K562 (cell line): ENCODE results near the gene URM1. TPM values are rescaled to one million over a fixed set of nuclear protein-coding genes. Genes with fewer than 3 reads are reported as not detected.

Source experiments
- ATF7 ChIP-seq: fragments of 450-650 bp; IDR thresholded peaks from 2 replicates; pipeline ENCODE4 v1.7.1; 2014; ENCODE audit warnings: mild to moderate bottlenecking, moderate library complexity
- ETV1 ChIP-seq: fragments of 450-650 bp; conservative IDR thresholded peaks from 2 replicates; pipeline ENCODE4 v1.6.1; 2016; ENCODE audit warnings: missing genetic modification characterization, control low read depth, low read depth, missing compliant biosample characterization
- KLF6 ChIP-seq: fragments of 250-450 bp; sonication (Bioruptor Pico); IDR thresholded peaks from 2 replicates; pipeline ENCODE4 v1.4.0; 2020; ENCODE audit warnings: mild to moderate bottlenecking, moderate library complexity, borderline replicate concordance
- PTTG1 ChIP-seq: fragments of 450-650 bp; IDR thresholded peaks from 2 replicates; pipeline ENCODE4 v1.6.1; 2016; ENCODE audit warnings: low read depth, mild to moderate bottlenecking, missing genetic modification characterization, missing compliant biosample characterization
- RAD21 ChIP-seq, 2 experiments: fragments of 250-450 bp in 1 of 2; fragments of 450-650 bp in 1 of 2; sonication (Bioruptor Pico) in 1 of 2; formaldehyde crosslinking in 1 of 2; IDR thresholded peaks in 1 of 2; conservative IDR thresholded peaks in 1 of 2; 2 replicates each; pipeline versions ENCODE4 v1.4.0 to v1.8.0; 2020 to 2022; ENCODE audit warnings: mild to moderate bottlenecking in 2 of 2, moderate library complexity in 1 of 2
- ZNF175 ChIP-seq: fragments of 200-800 bp; sonication (Bioruptor generic); IDR thresholded peaks from 2 replicates; pipeline ENCODE4 v1.6.1; 2016; ENCODE audit warnings: low read depth, mild to moderate bottlenecking, missing genetic modification characterization, missing compliant biosample characterization
- polyA plus RNA-seq, 8 experiments: library from polyadenylated mRNA; depleted of rRNA in 4 of 8; stranded (reverse) in 5 of 8; unstranded in 3 of 8; fragments of >200 nt; fragmentation: Nextera tagmentation in 2 of 8; fragmentation: Illumina TruSeq in 1 of 8; extraction: Ambion mirVana in 2 of 8; extraction: Trizol in 1 of 8; gene quantifications; 2 replicates each; pipeline versions ENCODE4 v1.2.1 to v1.2.3, GENCODE V29; 2011 to 2014; ENCODE audit warnings: inconsistent platforms in 1 of 8, missing spikeins in 1 of 8
- total RNA-seq, 7 experiments: library from RNA; depleted of rRNA in 6 of 7; stranded (reverse); fragments of >200 nt in 6 of 7; fragmentation: Illumina TruSeq in 2 of 7; extraction: Trizol in 2 of 7; gene quantifications; 2 replicates each; pipeline versions ENCODE4 v1.2.1 to v1.2.3, GENCODE V29; 2011 to 2021; ENCODE audit warnings: low replicate concordance in 1 of 7
- TF ChIP-seq, protein P1 (sequence below): IDR thresholded peaks from 3 replicates; pipeline ENCODE4 v1.6.1; 2011; ENCODE audit warnings: borderline replicate concordance, mild to moderate bottlenecking, moderate library complexity; ENCODE audit not compliant: insufficient read length; ENCODE audit errors: extremely low read depth
- TF ChIP-seq, protein P2 (sequence below): fragments of 450-650 bp; formaldehyde crosslinking; IDR thresholded peaks from 2 replicates; pipeline ENCODE4 v1.4.0; 2020; ENCODE audit warnings: mild to moderate bottlenecking, moderate library complexity
- TF ChIP-seq, protein P3 (sequence below), 3 experiments: IDR thresholded peaks in 2 of 3; conservative IDR thresholded peaks in 1 of 3; 2 replicates each; pipeline ENCODE4 v1.5.1; 2011 to 2012; ENCODE audit warnings: low read length in 3 of 3, mild to moderate bottlenecking in 3 of 3, control low read depth in 2 of 3, improper control_type of control experiment in 1 of 3, inconsistent platforms in 1 of 3, low read depth in 1 of 3, mixed read lengths in 1 of 3, moderate library complexity in 1 of 3; ENCODE audit not compliant: insufficient read depth in 2 of 3
- TF ChIP-seq, protein P4 (sequence below), 2 experiments: IDR thresholded peaks; 2 replicates each; pipeline ENCODE4 v1.6.1; 2011; ENCODE audit warnings: borderline replicate concordance in 1 of 2, control low read depth in 1 of 2, low read depth in 1 of 2, low read length in 1 of 2, mild to moderate bottlenecking in 1 of 2, mixed read lengths in 1 of 2, moderate library complexity in 1 of 2; ENCODE audit not compliant: insufficient read depth in 1 of 2, insufficient read length in 1 of 2, poor library complexity in 1 of 2, severe bottlenecking in 1 of 2; ENCODE audit errors: extremely low read depth in 1 of 2
- TF ChIP-seq, protein P5 (sequence below): fragments of 250-450 bp; sonication (Bioruptor Pico); IDR thresholded peaks from 2 replicates; pipeline ENCODE4 v1.5.0; 2021
- TF ChIP-seq, protein P6 (sequence below): fragments of 250-450 bp; sonication (Bioruptor Pico); IDR thresholded peaks from 2 replicates; pipeline ENCODE4 v1.4.0; 2020; ENCODE audit warnings: mild to moderate bottlenecking, moderate library complexity

The URM1 gene
- total and polyA plus RNA-seq, 9 of the 15 experiments (the other 6 are each of a cell fraction or from before 2014, with no cell fraction given): 10.1 to 88.9 (median 53.3) TPM

DNA sequence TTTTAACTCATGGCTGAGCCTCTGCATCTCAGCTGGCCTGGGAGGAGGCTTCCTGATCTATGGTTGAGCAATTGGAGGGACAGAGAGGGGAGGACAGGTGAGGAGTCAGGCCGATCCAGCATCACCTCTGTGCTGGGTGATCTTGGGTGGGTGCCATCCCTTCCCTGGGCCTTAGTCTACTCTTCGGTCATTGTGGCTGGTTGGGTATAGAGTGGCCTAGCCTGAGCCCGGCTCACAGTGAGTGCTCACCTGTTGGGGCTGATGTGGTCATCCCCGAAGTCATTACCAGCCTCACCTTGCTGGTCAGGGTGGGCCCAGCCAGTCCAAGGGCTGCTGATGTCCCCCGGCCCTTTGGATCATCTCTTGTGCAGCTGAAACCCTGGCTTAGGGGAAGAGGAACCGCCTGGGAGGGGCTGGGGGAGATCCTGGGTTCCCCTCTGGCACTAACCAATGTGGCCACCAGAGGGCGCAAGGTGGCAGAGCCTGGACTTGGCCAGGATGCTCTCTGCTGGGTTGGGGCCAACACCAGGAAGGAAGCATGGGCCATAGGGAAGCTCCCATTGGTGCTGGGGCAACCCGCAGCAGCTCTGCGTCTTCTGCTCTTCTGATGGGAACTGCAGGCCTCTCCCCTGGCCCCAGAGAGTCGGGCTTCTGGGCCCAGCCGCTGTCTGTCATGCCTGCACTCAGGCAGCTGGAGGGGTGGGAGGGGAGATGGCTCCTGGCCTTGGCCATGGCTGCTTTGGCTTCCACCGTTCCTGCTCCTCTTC lies 67.4 kb downstream of the URM1 start (continued):
- TF ChIP-seq, protein P1, sequence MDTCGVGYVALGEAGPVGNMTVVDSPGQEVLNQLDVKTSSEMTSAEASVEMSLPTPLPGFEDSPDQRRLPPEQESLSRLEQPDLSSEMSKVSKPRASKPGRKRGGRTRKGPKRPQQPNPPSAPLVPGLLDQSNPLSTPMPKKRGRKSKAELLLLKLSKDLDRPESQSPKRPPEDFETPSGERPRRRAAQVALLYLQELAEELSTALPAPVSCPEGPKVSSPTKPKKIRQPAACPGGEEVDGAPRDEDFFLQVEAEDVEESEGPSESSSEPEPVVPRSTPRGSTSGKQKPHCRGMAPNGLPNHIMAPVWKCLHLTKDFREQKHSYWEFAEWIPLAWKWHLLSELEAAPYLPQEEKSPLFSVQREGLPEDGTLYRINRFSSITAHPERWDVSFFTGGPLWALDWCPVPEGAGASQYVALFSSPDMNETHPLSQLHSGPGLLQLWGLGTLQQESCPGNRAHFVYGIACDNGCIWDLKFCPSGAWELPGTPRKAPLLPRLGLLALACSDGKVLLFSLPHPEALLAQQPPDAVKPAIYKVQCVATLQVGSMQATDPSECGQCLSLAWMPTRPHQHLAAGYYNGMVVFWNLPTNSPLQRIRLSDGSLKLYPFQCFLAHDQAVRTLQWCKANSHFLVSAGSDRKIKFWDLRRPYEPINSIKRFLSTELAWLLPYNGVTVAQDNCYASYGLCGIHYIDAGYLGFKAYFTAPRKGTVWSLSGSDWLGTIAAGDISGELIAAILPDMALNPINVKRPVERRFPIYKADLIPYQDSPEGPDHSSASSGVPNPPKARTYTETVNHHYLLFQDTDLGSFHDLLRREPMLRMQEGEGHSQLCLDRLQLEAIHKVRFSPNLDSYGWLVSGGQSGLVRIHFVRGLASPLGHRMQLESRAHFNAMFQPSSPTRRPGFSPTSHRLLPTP: no peak
- TF ChIP-seq ATF7 (no peak), ETV1 (tag) (0 out of 2 replicates have a peak, but pooled peaks have one; percentile 34), KLF6 (CRISPR knock-in tag) (no peak), RAD21 (CRISPR knock-in tag; conservative IDR thresholded peaks at IDR 0.05 in 1 of 2, IDR thresholded peaks at IDR 0.05 in 1 of 2) (peak; percentile 72 to 87), ZNF175 (CRISPR knock-in tag) (no peak), PTTG1 (tag) (no peak)
- TF ChIP-seq, protein P2, sequence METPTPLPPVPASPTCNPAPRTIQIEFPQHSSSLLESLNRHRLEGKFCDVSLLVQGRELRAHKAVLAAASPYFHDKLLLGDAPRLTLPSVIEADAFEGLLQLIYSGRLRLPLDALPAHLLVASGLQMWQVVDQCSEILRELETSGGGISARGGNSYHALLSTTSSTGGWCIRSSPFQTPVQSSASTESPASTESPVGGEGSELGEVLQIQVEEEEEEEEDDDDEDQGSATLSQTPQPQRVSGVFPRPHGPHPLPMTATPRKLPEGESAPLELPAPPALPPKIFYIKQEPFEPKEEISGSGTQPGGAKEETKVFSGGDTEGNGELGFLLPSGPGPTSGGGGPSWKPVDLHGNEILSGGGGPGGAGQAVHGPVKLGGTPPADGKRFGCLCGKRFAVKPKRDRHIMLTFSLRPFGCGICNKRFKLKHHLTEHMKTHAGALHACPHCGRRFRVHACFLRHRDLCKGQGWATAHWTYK (CRISPR knock-in tag): no peak
- TF ChIP-seq, protein P3, sequence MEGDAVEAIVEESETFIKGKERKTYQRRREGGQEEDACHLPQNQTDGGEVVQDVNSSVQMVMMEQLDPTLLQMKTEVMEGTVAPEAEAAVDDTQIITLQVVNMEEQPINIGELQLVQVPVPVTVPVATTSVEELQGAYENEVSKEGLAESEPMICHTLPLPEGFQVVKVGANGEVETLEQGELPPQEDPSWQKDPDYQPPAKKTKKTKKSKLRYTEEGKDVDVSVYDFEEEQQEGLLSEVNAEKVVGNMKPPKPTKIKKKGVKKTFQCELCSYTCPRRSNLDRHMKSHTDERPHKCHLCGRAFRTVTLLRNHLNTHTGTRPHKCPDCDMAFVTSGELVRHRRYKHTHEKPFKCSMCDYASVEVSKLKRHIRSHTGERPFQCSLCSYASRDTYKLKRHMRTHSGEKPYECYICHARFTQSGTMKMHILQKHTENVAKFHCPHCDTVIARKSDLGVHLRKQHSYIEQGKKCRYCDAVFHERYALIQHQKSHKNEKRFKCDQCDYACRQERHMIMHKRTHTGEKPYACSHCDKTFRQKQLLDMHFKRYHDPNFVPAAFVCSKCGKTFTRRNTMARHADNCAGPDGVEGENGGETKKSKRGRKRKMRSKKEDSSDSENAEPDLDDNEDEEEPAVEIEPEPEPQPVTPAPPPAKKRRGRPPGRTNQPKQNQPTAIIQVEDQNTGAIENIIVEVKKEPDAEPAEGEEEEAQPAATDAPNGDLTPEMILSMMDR (IDR thresholded peaks at IDR 0.05 in 2 of 3, conservative IDR thresholded peaks at IDR 0.05 in 1 of 3; ENCODE audit: insufficient read depth in 2 of 3, low read depth in 1 of 3, low read length in 3 of 3): peak; percentile 88 to 92 (median 90)
- TF ChIP-seq, protein P4, sequence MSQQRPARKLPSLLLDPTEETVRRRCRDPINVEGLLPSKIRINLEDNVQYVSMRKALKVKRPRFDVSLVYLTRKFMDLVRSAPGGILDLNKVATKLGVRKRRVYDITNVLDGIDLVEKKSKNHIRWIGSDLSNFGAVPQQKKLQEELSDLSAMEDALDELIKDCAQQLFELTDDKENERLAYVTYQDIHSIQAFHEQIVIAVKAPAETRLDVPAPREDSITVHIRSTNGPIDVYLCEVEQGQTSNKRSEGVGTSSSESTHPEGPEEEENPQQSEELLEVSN (IDR thresholded peaks at IDR 0.05; ENCODE audit: borderline replicate concordance in 1 of 2, extremely low read depth in 1 of 2, insufficient read depth in 1 of 2, insufficient read length in 1 of 2, low read depth in 1 of 2, low read length in 1 of 2, poor library complexity in 1 of 2, severe bottlenecking in 1 of 2): no peak
- TF ChIP-seq, protein P5, sequence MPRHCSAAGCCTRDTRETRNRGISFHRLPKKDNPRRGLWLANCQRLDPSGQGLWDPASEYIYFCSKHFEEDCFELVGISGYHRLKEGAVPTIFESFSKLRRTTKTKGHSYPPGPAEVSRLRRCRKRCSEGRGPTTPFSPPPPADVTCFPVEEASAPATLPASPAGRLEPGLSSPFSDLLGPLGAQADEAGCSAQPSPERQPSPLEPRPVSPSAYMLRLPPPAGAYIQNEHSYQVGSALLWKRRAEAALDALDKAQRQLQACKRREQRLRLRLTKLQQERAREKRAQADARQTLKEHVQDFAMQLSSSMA: no peak
- TF ChIP-seq, protein P6, sequence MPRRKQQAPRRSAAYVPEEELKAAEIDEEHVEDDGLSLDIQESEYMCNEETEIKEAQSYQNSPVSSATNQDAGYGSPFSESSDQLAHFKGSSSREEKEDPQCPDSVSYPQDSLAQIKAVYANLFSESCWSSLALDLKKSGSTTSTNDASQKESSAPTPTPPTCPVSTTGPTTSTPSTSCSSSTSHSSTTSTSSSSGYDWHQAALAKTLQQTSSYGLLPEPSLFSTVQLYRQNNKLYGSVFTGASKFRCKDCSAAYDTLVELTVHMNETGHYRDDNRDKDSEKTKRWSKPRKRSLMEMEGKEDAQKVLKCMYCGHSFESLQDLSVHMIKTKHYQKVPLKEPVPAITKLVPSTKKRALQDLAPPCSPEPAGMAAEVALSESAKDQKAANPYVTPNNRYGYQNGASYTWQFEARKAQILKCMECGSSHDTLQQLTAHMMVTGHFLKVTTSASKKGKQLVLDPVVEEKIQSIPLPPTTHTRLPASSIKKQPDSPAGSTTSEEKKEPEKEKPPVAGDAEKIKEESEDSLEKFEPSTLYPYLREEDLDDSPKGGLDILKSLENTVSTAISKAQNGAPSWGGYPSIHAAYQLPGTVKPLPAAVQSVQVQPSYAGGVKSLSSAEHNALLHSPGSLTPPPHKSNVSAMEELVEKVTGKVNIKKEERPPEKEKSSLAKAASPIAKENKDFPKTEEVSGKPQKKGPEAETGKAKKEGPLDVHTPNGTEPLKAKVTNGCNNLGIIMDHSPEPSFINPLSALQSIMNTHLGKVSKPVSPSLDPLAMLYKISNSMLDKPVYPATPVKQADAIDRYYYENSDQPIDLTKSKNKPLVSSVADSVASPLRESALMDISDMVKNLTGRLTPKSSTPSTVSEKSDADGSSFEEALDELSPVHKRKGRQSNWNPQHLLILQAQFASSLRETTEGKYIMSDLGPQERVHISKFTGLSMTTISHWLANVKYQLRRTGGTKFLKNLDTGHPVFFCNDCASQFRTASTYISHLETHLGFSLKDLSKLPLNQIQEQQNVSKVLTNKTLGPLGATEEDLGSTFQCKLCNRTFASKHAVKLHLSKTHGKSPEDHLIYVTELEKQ (CRISPR knock-in tag): no peak
